ENCODE results near the gene LLGL1. TPM values are rescaled to one million over a fixed set of nuclear protein-coding genes. Genes with fewer than 3 reads are reported as not detected.
"Not testable (repeated sequence)": the region's sequence is repeated elsewhere in the genome, so short reads cannot be mapped to it uniquely, and the experiment has no call there.

Gene LLGL1
- polyA plus RNA-seq, 1 donor, result 26.2 TPM

DNA sequence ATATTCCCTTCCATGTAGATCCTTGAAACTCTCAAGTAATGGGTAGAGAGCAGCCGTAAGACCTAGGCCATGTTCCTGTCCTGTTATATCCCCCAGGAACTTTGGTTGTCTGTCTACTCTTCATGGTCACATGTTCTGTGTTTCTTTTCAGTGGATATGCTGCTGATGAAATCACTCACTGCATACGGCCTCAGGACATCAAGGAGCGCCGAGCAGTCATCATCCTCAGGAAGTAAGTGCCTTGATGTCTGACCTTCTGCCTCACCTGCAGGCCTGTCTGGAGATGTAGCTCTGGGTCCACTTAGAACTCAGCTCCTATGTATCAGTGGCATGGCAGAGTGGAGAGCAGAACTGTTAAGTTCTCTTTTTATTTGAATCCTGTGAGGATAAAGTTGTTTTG lies 30.6 kb upstream of the LLGL1 start:
- DNase-seq, result no peak

DNA sequence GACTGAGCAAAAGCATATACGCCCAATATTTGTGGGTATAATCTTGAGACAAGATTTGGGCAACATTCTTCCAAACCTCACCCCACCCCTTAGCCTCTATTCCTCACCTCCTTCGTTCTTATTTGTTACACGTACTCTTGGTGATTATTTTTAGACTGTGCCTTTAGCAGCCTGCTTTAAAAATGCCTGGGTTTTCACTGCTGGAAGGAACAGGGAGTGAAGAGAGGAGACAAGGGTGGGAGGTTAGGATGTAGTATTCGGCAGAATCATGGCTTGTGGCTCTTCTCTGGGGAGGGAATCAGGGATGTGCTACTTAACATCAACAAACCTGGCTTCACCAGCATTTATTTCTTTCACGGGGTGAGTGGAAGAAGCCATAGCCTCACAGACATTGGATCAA lies 30.2 kb upstream of the LLGL1 start:
- no peak for DNase-seq

DNA sequence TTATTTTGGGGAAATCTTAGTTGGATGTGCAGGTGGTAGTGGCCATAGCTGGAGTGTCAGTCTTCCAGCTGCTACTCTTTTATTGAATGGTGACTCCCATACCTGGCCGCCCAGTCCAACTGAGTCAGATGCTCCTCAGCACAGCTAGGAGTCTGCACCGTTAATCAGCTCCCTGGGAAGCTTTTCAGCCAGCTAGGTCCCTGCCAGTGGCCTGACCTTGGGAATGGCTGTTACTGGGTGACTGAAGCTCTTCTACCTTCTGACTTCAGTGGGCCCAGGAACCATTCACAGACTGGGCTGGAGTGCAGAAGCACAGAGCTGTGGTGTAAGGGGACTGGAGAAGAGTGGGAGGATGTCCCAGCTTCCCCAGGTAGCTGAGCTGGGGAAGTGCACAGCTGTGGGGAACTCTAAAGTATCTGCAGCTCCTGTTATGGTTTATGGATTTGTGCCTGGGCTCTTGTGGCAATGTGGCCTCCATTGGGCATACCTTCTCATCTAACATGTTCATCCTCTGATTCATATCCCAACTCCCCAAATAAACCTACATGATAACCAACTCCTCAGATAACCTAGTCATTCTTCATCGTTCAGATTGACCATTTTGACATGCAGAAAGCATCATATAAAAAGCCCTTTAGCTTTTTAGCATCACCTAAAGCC lies 27.8 kb upstream of the LLGL1 start:
- DNase-seq, result no peak

DNA sequence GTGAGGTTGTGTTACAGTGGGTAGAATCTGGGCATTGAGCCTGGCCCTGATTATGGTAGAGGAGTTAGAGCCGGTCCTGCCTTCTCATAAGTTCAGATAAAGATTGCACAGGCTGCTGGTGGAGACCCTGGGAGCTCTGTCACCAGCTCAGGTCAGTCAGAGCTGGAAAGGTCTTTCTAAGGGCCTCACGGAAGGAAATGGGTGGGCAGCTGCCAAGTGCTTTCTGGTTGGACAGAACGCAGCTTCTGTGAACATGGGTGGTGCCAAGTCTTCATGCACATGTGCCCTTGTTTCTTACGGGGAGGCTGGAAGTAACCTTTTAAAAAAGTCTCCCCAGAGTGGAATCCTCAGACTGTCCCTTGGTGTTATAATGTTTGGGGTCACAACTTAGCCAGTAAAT lies 26.9 kb upstream of the LLGL1 start:
- DNase-seq, result no peak

DNA sequence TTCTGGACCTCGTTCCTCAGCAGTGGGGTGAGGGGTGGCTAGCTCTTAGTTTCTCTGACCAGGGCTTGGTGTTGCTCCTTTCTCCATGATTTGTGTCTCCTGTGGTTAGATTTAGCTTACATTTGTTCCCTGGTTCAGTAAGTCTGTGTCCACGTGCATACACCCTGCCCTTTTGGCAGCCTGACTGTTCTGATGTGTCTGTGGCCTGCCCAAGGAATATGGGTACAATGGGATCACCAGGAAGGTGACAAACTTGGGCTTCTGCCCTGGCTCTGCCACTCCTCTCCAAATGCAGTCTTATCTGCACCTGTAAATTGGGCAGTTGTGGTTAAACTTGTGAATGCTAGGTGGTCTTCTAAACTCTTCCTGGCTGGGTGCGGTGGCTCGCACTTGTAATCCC lies 24.3 kb upstream of the LLGL1 start:
- DNase-seq, result no peak

DNA sequence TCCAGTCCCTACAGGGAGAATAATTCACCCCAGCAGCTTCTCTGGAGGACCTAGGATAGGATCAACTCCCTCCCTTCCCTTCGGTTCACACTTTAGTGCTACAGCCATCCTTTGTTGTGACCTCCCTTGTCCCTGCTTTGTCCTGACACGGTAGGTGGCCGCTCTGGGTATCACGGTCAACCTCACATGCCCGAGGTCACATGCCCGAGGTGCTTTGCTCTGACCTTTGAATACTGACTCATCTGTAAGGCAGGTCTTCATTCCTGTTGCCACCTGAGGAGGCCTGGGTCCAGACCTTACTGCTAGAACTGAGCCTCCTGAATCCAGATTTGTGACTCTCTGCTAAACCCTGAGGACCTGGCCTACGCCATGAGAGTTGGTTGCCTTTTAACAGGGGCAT lies 22.1 kb upstream of the LLGL1 start:
- no peak for DNase-seq

DNA sequence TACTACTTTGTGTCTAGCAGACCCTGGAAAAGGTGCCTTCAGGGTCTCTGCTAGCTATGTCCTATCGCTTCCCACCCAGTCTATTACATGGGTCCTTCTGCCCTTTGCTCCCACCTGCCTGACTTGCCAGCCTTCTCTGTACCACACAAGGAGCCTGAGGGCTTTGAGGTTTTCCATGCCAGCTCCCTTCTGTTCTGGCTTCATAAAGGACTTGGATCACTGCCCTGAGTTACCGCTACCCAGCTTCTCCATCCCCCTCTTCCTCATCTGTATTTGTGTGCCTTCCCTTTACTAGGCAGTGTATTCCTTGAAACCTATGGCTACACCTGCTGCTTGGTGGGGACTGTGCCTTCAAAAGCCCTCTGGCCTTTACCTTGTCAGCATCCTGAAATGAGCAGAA lies 19.6 kb upstream of the LLGL1 start:
- no peak for DNase-seq

DNA sequence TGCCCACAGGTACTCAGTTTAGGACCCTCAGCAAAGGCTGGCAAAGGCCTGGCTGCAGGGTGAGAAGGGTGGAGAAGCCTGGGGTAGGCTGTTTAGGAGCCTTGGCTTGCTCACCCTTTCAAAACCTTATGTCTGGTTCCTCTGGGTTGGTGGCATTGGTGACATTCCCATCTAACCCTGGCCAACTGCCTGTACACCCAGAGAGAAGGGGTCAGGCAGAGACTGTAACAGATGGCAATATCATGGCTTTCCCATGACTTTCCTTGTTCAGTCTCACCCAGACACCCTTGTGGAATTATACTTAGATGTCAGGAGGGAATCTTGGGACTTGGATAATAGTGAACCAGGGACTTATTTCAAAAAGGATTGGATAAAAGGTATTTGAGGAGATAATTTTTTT lies 18.5 kb upstream of the LLGL1 start:
- DNase-seq, result no peak

DNA sequence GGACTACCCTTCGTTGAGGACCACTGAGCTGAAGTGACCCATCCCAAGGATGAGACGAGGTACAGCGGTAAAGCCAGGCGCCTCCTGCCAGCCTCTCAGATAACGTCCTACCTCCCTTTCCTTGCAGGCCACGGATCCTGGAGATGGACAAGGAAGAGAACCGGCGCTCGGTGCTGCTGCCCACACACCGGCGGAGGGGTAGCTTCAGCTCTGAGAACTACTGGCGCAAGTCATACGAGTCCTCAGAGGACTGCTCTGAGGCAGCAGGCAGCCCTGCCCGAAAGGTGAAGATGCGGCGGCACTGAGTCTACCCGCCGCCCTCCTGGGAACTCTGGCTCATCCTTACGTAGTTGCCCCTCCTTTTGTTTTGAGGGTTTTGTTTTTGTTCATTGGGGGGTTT lies 17.3 kb upstream of the LLGL1 start:
- DNase-seq, result no peak

DNA sequence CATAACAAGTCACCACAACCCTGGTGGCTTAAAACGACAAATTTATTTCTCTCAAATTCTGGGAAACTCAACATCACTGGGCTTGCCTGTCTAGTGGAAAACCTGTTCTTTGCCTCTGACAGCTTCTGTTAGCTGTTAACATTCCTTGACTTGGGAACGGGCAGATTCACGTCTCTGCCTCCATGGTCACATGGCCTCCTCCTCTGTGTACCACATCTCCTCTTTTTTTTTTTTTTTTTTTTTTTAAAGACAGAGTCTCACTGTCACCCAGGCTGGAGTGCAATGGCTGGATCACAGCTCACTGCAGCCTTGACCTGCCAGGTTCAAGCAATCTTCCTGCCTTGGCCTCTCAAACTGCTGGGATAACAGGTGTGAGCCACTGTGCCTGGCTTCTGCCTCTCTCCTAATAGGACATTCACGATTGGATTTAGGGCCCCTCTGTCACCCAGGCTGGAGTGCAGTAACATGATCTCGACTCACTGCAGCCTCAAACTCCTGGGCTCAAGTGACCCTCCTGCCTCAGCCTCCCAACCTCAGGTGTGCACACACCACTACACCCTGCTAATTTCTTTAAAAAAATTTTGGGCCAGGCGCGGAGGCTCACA lies 11.7 kb upstream of the LLGL1 start:
- DNase-seq, result no peak

DNA sequence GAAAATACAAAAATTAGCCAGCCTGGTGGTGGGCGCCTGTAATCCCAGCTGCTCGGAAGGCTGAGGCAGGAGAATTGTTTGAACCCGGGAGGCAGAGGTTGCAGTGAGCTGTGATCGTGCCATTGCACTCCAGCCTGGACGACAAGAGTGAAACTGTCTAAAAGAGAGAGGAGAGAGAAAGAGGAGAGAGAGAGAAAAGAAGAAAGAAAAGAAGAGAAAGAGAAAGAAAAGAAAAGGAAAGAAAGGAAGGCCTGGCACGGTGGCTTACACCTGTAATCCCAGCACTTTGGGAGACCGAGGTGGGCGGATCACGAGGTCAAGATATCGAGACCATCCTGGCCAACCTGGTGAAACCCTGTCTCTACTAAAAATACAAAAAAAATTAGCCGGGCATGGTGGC lies 8.5 kb upstream of the LLGL1 start:
- not testable (repeated sequence) for DNase-seq

DNA sequence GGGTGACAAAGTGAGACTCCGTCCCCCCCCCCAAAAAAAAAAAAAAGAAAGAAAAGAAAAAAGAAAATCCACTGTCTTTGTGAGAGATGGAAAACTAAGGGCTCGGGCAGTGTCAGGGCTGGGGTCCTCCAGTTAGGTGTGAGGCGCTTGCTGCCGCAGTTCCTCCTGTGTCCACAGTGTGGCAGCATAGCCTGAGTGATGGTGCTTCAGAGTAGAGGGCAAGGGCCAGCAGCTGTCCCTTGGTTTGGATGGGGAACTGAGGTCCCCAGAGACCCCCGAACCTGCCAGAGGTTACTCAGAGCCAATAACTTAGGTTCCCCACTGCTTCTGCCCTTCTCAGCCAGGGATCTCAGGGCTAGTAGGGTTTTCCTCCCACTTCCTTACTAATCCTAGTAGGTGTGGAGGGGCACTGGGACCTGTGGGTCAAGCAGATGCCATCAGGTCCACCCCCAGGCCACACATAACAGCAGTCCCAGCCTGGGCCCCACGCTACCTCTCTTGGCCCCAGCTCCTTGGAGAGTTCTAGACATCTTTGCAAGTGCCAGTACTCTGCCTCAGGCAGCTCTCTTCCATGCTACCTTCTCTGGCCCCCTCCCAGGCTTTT lies 7.9 kb upstream of the LLGL1 start:
- DNase-seq, result peak; percentile 66

DNA sequence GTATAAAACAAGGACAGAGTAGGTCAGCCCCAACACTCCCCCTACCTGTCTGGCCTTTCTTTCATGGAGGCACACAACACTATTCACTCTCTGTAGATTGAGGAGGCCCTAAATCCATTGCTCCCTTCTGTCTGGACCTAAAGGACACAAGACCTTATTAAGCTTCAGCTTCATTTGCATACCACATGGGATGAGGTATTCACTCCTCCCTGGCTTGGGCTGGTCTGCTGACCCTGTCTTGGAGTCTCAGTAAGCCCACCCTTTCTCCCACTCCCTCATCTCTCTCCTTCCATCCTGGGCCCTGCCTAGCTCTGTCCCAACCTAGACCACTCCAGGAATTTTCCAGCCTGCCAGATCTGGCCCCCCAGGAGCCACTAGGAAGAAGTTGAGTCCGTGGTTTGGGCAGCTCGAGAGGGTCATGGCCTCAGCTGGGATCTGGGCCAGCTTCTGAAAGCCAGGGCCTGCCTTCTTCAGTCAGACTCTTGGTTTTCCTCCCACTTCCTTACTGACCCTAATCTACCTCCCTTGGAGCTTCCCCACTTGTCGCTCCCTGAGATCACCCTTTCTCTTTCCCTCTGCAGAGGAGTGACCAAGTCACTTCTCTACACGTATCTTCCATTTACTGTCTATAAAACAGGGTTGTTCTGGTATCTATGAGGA lies 6.5 kb upstream of the LLGL1 start:
- no peak for DNase-seq

DNA sequence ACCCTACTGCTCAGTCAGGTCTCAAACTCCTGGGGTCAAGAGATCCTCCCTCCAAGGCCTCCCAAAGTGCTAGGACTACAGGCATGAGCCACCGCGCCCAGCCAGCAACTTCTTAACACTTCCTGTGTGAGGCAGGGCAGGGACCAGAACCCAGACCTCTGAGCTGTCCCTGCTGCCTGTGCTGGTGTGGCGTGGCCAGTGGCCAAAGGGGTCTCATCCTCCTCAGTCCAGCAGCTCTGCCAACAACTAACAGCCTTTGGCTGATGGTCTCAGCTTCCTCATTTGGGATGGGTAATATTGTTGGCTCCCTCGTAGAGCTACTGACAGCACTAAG lies 1.4 kb upstream of the LLGL1 start:
- no peak for DNase-seq

DNA sequence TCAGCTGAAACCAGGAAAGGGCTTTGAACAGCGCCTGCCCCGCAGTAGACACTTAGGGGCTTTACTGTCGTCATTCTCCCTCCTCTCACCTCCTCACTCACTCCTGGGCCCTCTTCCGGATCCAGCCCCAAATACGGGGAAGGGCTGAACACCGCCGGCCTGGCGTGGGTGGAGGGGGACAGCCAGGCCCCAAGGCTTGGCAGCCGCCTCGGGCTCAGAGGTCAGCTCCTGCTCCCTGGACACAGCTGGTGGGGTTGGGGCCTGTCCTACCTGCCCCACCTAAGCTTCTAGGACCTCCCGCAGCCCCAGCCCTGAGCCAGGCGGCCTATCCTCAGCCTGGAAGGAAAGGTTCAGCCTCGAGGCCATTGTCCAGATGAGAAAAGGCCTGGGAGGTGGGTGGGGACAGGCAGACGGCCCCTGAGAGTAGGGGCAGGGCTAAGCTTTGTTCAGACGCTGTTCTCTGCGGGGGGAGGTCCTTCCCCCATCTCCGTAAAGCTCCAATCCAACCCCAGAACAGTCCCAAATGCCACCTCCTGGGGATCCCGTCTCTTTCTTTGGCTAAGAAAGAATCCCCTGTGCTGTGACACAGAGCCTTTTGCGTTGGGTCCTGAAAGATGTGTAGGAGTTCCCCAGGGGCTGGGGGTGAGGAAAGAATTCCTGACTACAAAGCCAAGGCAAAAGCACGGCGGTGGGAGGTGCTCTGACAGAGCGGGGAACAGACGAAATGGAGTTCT lies 881 bp upstream of the LLGL1 start:
- DNase-seq, result peak; percentile 72

DNA sequence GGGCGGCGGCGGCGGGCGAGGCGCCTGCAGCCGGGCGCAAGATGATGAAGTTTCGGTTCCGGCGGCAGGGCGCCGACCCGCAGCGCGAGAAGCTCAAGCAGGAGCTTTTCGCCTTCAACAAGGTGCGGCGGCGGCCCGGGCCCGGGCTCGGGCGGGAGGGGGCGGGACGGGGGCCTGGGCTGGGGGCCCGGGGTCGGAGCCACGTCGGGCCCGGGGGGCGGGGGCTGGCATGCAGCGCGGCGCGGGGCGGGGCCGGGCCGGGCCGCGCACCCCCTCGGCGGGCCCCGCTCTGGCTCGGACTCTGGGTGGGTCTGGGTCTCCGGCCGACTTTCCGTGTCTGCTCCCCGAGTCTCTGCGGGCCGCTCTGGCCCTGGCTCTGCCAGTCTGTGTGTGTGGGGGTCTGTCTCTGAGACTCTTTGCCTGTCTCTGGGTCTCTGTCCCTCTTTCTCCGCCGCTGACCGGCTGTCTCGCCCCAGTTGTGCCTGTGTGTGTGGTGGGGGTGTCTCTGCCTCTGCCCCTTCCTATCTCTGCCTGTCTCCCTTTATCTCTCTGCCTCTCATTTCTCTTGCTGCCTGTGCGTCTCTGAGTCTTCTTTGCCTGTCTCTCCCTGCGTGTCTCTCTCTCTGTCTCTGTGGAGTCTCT lies 328 bp downstream of the LLGL1 start:
- DNase-seq, result peak; percentile 47

DNA sequence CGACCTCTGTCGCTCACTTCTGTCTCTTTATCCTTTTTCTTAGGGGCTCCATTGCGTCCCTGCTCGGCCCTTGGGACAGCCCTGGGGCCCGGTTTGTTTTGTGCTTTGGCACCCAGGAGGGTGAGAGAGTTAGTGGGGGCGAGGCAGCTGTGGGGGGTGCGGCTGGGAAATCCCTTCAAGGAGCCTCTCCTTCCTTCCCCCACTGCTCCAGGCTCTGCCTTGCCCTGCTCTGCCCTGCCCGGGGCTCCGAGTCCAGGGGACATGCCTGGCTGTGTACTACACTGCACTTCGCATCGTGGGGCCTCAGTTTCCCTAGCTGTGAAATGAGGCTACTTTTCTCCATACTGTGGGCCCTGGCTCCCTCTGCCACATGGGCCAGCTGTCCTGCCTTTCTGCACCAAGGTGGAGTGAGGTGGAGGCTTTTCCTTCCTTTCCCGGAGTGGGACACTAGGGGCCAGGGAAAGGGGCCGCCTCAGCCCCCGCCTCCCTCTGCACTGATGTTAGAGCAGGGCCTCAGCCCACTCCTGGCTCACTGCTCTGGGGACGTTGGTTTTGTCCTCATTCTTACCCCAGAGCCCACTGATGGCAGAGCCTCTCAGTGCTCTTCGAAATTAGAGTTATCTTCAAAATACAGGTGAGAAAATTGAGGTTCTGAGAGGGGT lies 980 bp downstream of the LLGL1 start:
- DNase-seq, result no peak

DNA sequence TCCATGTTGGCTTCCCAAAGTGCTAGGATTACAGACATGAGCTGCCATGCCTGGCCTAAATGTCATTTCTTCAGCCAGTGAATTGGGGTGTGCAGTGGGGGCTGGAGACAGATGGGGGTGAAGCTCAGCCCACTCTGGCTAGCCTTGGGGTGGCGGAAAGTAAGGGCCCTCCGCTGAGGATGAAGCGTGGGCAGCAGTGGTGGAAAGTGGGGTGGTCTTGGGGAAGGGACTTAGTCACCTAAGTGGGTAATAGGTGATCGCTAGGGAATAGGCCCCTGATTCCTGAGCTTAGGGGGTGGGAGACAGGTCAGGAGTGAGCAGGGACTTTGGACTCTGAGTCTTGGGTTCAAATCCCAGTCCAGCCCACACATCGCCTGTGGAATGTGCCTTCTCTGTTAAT lies 2.2 kb downstream of the LLGL1 start:
- DNase-seq, result no peak

DNA sequence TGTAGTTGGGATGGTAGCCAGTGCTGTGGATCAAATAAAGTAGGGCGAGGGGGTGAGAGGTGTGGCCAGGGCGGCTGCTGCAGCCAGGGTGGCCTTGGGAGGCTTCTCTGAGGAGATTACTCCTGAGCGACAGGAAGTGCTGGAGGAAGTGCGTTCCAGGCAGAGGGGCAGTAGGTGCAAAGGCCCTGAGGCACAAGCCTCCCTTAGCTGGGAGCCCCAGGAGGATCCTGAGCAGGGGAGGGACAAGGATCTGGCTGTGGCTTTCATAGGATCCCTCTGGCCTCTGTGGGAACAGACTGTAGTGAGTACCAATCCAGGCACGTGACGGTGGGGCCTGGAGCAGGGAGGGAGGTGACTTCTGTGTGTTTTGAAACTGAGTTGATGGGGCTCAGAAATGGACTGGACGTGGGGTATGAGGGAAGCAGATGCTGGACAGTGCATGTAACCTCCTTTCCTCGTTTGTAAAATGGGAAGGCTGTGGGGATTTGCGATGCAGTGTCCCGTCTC lies 2.8 kb downstream of the LLGL1 start:
- no peak for DNase-seq

DNA sequence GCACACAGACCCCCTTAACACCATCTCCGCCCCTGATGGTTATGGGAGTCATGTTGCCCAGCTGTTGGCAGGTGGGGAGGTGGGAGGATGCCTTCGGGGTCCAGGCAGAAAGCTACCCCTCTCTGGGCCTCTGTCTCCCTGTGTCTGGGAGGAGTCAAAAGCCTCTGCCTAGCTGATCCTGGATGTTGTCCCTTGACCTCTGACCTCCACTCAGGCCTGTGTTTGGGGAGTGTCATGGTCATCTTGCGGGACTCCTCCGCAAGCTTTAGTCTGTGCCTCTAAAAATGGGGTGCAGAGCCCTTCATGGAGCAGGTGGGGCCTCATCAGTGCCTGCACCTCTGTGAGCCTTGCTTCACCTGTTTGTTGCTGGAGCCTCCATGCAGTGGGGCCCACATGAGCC lies 3.8 kb downstream of the LLGL1 start:
- DNase-seq, result no peak

DNA sequence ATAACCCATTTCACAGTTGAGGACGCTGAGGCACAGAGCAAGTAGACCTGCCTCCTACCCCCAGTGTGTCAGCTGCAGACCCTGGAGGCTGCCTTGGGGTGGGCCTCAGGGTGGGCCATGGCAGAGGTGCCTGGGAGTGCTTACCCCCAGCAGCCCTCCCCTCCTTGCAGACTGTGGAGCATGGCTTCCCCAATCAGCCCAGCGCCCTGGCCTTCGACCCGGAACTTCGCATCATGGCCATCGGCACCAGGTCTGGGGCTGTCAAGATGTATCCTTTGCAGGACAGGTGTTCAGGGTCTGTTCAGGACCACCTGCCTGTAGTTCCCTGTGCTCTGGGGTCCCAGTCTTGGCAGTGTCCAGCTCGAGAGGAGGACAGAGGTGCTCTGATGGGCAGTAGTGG lies 4.3 kb downstream of the LLGL1 start:
- no peak for DNase-seq

Measured in hindlimb muscle (tissue), 1 donor.